Type B pancreatic cell (in vitro differentiated cells): Measurements from ENCODE around the gene ADAT3. TPM values are rescaled to one million over a fixed set of nuclear protein-coding genes. Genes with fewer than 3 reads are reported as not detected.

Experiments used
- DNase-seq: peaks from one replicate; pipeline ENCODE4 v3.0.0; 2021; ENCODE audit warnings: mixed read lengths; ENCODE audit not compliant: unreplicated experiment; ENCODE audit errors: extremely low spot score
- H3K27ac Mint-ChIP-seq: 2 replicates; pipeline ENCODE4 v1.8.0; 2021; ENCODE audit warnings: mild to moderate bottlenecking, mixed read lengths
- H3K27me3 Mint-ChIP-seq: 2 replicates; pipeline ENCODE4 v1.8.0; 2021; ENCODE audit warnings: mixed read lengths
- H3K36me3 Mint-ChIP-seq: 2 replicates; pipeline ENCODE4 v1.8.0; 2021; ENCODE audit warnings: mixed read lengths
- H3K4me1 Mint-ChIP-seq: one replicate; pipeline ENCODE4 v1.8.0; 2021; ENCODE audit warnings: mixed read lengths; ENCODE audit not compliant: unreplicated experiment
- H3K4me3 Mint-ChIP-seq: 2 replicates; pipeline ENCODE4 v1.8.0; 2021; ENCODE audit warnings: mild to moderate bottlenecking, mixed read lengths
- H3K9me3 Mint-ChIP-seq: 2 replicates; pipeline ENCODE4 v1.8.0; 2021; ENCODE audit warnings: mixed read lengths
- CTCF ChIP-seq: fragments of 200-600 bp; sonication (generic); conservative IDR thresholded peaks from 2 replicates; pipeline ENCODE4 v1.5.0; 2021; ENCODE audit warnings: antibody characterized with exemption, mild to moderate bottlenecking
- total RNA-seq: library from RNA; stranded (reverse); gene quantifications from 2 replicates; pipeline ENCODE4 v1.2.1, GENCODE V29; 2021; ENCODE audit warnings: low replicate concordance

The ADAT3 gene
- total RNA-seq, 1 donor from 2014 or later, result 12.1 TPM

GRCh38 chr19:1933244-1933643 is 28.0 kb downstream of the ADAT3 start:
- DNase-seq, result no peak
- Mint-ChIP-seq H3K27ac (no peak overlapping the region), H3K9me3 (no peaks in the 10 kb centered on the region), H3K4me3 (no peak overlapping the region), H3K27me3 (no peaks in the 10 kb centered on the region), H3K4me1 (no peaks in the 10 kb centered on the region), H3K36me3 (no peaks in the 10 kb centered on the region)
- TF ChIP-seq CTCF, result no peak

GRCh38 chr19:1933942-1934341 is 28.7 kb downstream of the ADAT3 start:
- no peaks in the 10 kb centered on the region for H3K4me1 Mint-ChIP-seq
- H3K36me3 Mint-ChIP-seq, result no peaks in the 10 kb centered on the region
- H3K4me3 Mint-ChIP-seq, result no peak overlapping the region
- DNase-seq, result no peak
- H3K27ac Mint-ChIP-seq, result no peak overlapping the region
- no peaks in the 10 kb centered on the region for H3K27me3 Mint-ChIP-seq
- TF ChIP-seq CTCF, result no peak
- no peaks in the 10 kb centered on the region for H3K9me3 Mint-ChIP-seq

GRCh38 chr19:1935484-1936208 is 30.4 kb downstream of the ADAT3 start:
- H3K4me3 Mint-ChIP-seq, result no peak overlapping the region
- H3K27ac Mint-ChIP-seq, result peak overlapping the region; percentile 11
- no peaks in the 10 kb centered on the region for H3K9me3 Mint-ChIP-seq
- no peaks in the 10 kb centered on the region for H3K27me3 Mint-ChIP-seq
- no peaks in the 10 kb centered on the region for H3K36me3 Mint-ChIP-seq
- TF ChIP-seq CTCF, result no peak
- no peak for DNase-seq
- peaks cover 7% of the 10 kb centered on the region for H3K4me1 Mint-ChIP-seq

GRCh38 chr19:1936430-1936829 is 31.2 kb downstream of the ADAT3 start:
- TF ChIP-seq CTCF, result no peak
- H3K27me3 Mint-ChIP-seq, result no peaks in the 10 kb centered on the region

GRCh38 chr19:1936916-1937610 is 31.9 kb downstream of the ADAT3 start:
- Mint-ChIP-seq H3K4me3 (no peak overlapping the region), H3K4me1 (peaks cover 7% of the 10 kb centered on the region), H3K36me3 (no peaks in the 10 kb centered on the region), H3K27me3 (no peaks in the 10 kb centered on the region), H3K27ac (peak overlapping the region; percentile 50), H3K9me3 (no peaks in the 10 kb centered on the region)
- no peak for DNase-seq
- TF ChIP-seq CTCF, result no peak

More at GRCh38 chr19:1936430-1936829, 31.2 kb downstream of the ADAT3 start:
- Mint-ChIP-seq H3K4me1 (peaks cover 7% of the 10 kb centered on the region), H3K27ac (peak overlapping the region; percentile 50), H3K9me3 (no peaks in the 10 kb centered on the region), H3K36me3 (no peaks in the 10 kb centered on the region), H3K4me3 (no peak overlapping the region)
- DNase-seq, result no peak
